H1 (cell line): ENCODE results near the gene SLC2A13. TPM values are rescaled to one million over a fixed set of nuclear protein-coding genes. Genes with fewer than 3 reads are reported as not detected.
A peak's percentile ranks its signal among the peaks of the same experiment; 100 is the strongest.
"Not testable (repeated sequence)": the region's sequence is repeated elsewhere in the genome, so short reads cannot be mapped to it uniquely, and the experiment has no call there.

ENCODE experiments used
- CTCF ChIA-PET: fragments of 300-600 bp; sonication (Branson Sonifier 250); formaldehyde crosslinking; loops from one replicate; lab custom pipeline; 2021; ENCODE audit not compliant: partially characterized antibody; lab: Charles Lee
- POLR2A ChIA-PET: fragments of 300-600 bp; sonication (Branson Sonifier 250); formaldehyde crosslinking; loops from one replicate; lab custom pipeline; 2021; ENCODE audit warnings: inconsistent platforms; ENCODE audit not compliant: partially characterized antibody; lab: Charles Lee
- DNase-seq, 2 experiments: peaks; one replicate each; pipeline versions ENCODE4 v3.0.0 to v3.0.0-alpha.2; 2010 to 2022; ENCODE audit warnings: low spot score in 2 of 2, low read depth in 1 of 2, mixed read lengths in 1 of 2
- FAIRE-seq: peaks from 2 replicates; lab custom pipeline; 2011; peaks lifted over from hg19 to GRCh38; lab: Jason Lieb, UNC
- H2AFZ ChIP-seq: 2 replicates; pipeline ENCODE4 v1.8.1; 2012; ENCODE audit warnings: low read length, inconsistent platforms
- H2AK5ac ChIP-seq: 2 replicates; pipeline ENCODE4 v1.6.1; 2013; ENCODE audit warnings: low read depth, low read length
- H2BK120ac ChIP-seq: replicated peaks from 2 replicates; pipeline ENCODE3; 2013; ENCODE audit warnings: low read depth, low read length, inconsistent platforms
- H2BK12ac ChIP-seq: 2 replicates; pipeline ENCODE4 v1.6.1; 2013; ENCODE audit warnings: low read depth, low read length
- H2BK15ac ChIP-seq: 2 replicates; pipeline ENCODE4 v1.6.1; 2013; ENCODE audit warnings: low read length
- H2BK20ac ChIP-seq: 2 replicates; pipeline ENCODE4 v1.6.1; 2013; ENCODE audit warnings: low read length
- H2BK5ac ChIP-seq: 2 replicates; pipeline ENCODE4 v1.6.1; 2013; ENCODE audit warnings: low read depth, low read length
- H3K14ac ChIP-seq: 2 replicates; pipeline ENCODE4 v1.6.1; 2013; ENCODE audit warnings: inconsistent platforms; ENCODE audit not compliant: insufficient read length
- H3K18ac ChIP-seq: 2 replicates; pipeline ENCODE4 v1.6.1; 2013; ENCODE audit warnings: low read length; ENCODE audit errors: extremely low read depth
- H3K23ac ChIP-seq: 2 replicates; pipeline ENCODE4 v1.6.1; 2013; ENCODE audit warnings: inconsistent platforms; ENCODE audit not compliant: insufficient read length
- H3K23me2 ChIP-seq: 2 replicates; pipeline ENCODE4 v1.6.1; 2013; ENCODE audit warnings: low read depth, low read length
- H3K27ac ChIP-seq: 2 replicates; pipeline ENCODE4 v1.6.1; 2011; ENCODE audit warnings: low read depth, low read length, inconsistent platforms
- H3K27me3 ChIP-seq, 4 experiments: replicated peaks in 1 of 4; 1 replicate in 1 of 4; 2 replicates in 3 of 4; pipeline versions ENCODE4 v1.6.1 to v1.8.1; 2011 to 2013; ENCODE audit warnings: low read length in 3 of 4, mild to moderate bottlenecking in 3 of 4, inconsistent platforms in 2 of 4, mixed read lengths in 2 of 4, moderate library complexity in 1 of 4; ENCODE audit not compliant: control insufficient read depth in 3 of 4, insufficient read depth in 3 of 4; ENCODE audit errors: extremely low read depth in 1 of 4
- H3K36me3 ChIP-seq, 4 experiments: 2 replicates each; pipeline versions ENCODE4 v1.6.1 to v1.8.1; 2011 to 2013; ENCODE audit warnings: mild to moderate bottlenecking in 4 of 4, low read length in 3 of 4, moderate library complexity in 2 of 4, control low read depth in 1 of 4, inconsistent platforms in 1 of 4; ENCODE audit not compliant: insufficient read depth in 4 of 4, control insufficient read depth in 2 of 4
- H3K4ac ChIP-seq: replicated peaks from 2 replicates; pipeline ENCODE3; 2013; ENCODE audit warnings: low read length, low read depth, mixed read lengths, inconsistent platforms; ENCODE audit not compliant: insufficient read length
- H3K4me1 ChIP-seq, 4 experiments: replicated peaks in 1 of 4; 1 replicate in 1 of 4; 2 replicates in 3 of 4; pipeline versions ENCODE4 v1.6.1 to v1.8.1; 2011 to 2013; ENCODE audit warnings: low read length in 3 of 4, inconsistent platforms in 2 of 4, mixed read lengths in 1 of 4; ENCODE audit not compliant: insufficient read depth in 4 of 4, control insufficient read depth in 3 of 4
- H3K4me2 ChIP-seq, 2 experiments: 2 replicates each; pipeline versions ENCODE4 v1.6.1 to v1.8.1; 2011 to 2013; ENCODE audit warnings: low read depth in 2 of 2, low read length in 2 of 2, control low read depth in 1 of 2, inconsistent platforms in 1 of 2, mild to moderate bottlenecking in 1 of 2; ENCODE audit not compliant: insufficient read depth in 1 of 2
- H3K4me3 ChIP-seq, 4 experiments: fragments of 200-600, 300-600 bp in 1 of 4; sonication (generic), shearing (Covaris generic), sonication (Bioruptor Twin) in 1 of 4; 2 replicates each; pipeline versions ENCODE4 v1.5.1 to v1.8.1; 2011 to 2016; ENCODE audit warnings: low read length in 4 of 4, low read depth in 3 of 4, control low read depth in 2 of 4, inconsistent platforms in 2 of 4, mild to moderate bottlenecking in 2 of 4, mixed read lengths in 1 of 4, moderate library complexity in 1 of 4; ENCODE audit not compliant: insufficient read depth in 2 of 4; ENCODE audit errors: extremely low read depth in 1 of 4
- H3K56ac ChIP-seq: replicated peaks from 2 replicates; pipeline ENCODE3; 2013; ENCODE audit warnings: low read depth, mild to moderate bottlenecking, mixed read lengths, low read length, inconsistent platforms; ENCODE audit not compliant: insufficient read length
- H3K79me1 ChIP-seq: 2 replicates; pipeline ENCODE4 v1.6.1; 2013; ENCODE audit warnings: low read depth, low read length, control low read depth
- H3K79me2 ChIP-seq, 2 experiments: 2 replicates each; pipeline versions ENCODE4 v1.6.1 to v1.8.1; 2012 to 2013; ENCODE audit warnings: low read length in 2 of 2, mild to moderate bottlenecking in 2 of 2, inconsistent platforms in 1 of 2; ENCODE audit not compliant: insufficient read depth in 2 of 2, control insufficient read depth in 1 of 2
- H3K9ac ChIP-seq, 4 experiments: replicated peaks in 1 of 4; 1 replicate in 1 of 4; 2 replicates in 3 of 4; pipeline versions ENCODE4 v1.6.1 to v1.8.1; 2011 to 2013; ENCODE audit warnings: low read depth in 3 of 4, low read length in 3 of 4, control low read depth in 2 of 4, mild to moderate bottlenecking in 2 of 4, moderate library complexity in 2 of 4, inconsistent platforms in 1 of 4; ENCODE audit errors: extremely low read depth in 1 of 4
- H3K9me3 ChIP-seq, 2 experiments: 2 replicates each; pipeline versions ENCODE4 v1.6.1 to v1.8.1; 2012 to 2013; ENCODE audit warnings: mild to moderate bottlenecking in 2 of 2, moderate library complexity in 2 of 2, control low read depth in 1 of 2, inconsistent platforms in 1 of 2, low read depth in 1 of 2, low read length in 1 of 2, mixed read lengths in 1 of 2; ENCODE audit not compliant: insufficient read depth in 2 of 2
- H4K20me1 ChIP-seq, 2 experiments: replicated peaks in 1 of 2; 2 replicates each; pipeline versions ENCODE3 to v1.8.1; 2011 to 2013; ENCODE audit warnings: inconsistent platforms in 2 of 2, low read length in 2 of 2, mild to moderate bottlenecking in 1 of 2; ENCODE audit not compliant: insufficient read depth in 2 of 2, control insufficient read depth in 1 of 2
- H4K5ac ChIP-seq: 2 replicates; pipeline ENCODE4 v1.6.1; 2013; ENCODE audit warnings: low read length, low read depth, mixed read lengths, inconsistent platforms; ENCODE audit not compliant: insufficient read length
- H4K8ac ChIP-seq: 2 replicates; pipeline ENCODE4 v1.8.0; 2013; ENCODE audit warnings: mild to moderate bottlenecking, moderate library complexity, low read length, inconsistent platforms; ENCODE audit not compliant: insufficient read depth; ENCODE audit errors: extremely low read depth
- H4K91ac ChIP-seq: replicated peaks from 2 replicates; pipeline ENCODE3; 2013; ENCODE audit warnings: low read length, mixed read lengths, inconsistent platforms; ENCODE audit not compliant: insufficient read length
- CEBPB ChIP-seq: IDR thresholded peaks from 2 replicates; pipeline ENCODE4 v1.6.1; 2012; ENCODE audit warnings: low read depth, low read length
- PHF8 ChIP-seq: fragments of 200-600 bp; sonication (generic); conservative IDR thresholded peaks from 2 replicates; pipeline ENCODE4 v1.7.1; 2012; ENCODE audit warnings: low read depth, mild to moderate bottlenecking, inconsistent platforms, low read length, moderate library complexity
- WGBS, 2 experiments: shearing (Covaris generic) in 1 of 2; methylation state at CpG; one replicate each; pipeline versions ENCODE4 v1.1.6 to v1.1.7; 2013 to 2015; ENCODE audit warnings: low lambda C conversion rate in 2 of 2, mixed read lengths in 2 of 2, inconsistent platforms in 1 of 2, low coverage in 1 of 2, missing lambda C conversion rate in 1 of 2; ENCODE audit not compliant: insufficient replicate concordance in 2 of 2, insufficient coverage in 1 of 2, insufficient read length in 1 of 2; ENCODE audit errors: extremely low coverage in 1 of 2, missing lambda C conversion rate in 1 of 2; 5-methylcytosine and 5-hydroxymethylcytosine counted together
- polyA plus RNA-seq, 7 experiments: library from polyadenylated mRNA; depleted of rRNA in 3 of 7; stranded (reverse) in 5 of 7; unstranded in 2 of 7; fragments of >200 nt in 5 of 7; fragments of 200-250 nt in 2 of 7; gene quantifications; 1 replicate in 5 of 7; 2 replicates in 1 of 7; 4 replicates in 1 of 7; pipeline versions ENCODE4 v1.2.1 to v1.2.3, GENCODE V29; 2011 to 2013; ENCODE audit warnings: missing spikeins in 2 of 7, mixed read lengths in 2 of 7
- total RNA-seq: library from RNA; stranded (reverse); fragmentation: NEBNext Ultra II Directional; extraction: Animal tissue kit (Norgen Biotek cat#: 25700); gene quantifications from 2 replicates; pipeline ENCODE4 v1.2.1, GENCODE V29; 2021

The SLC2A13 gene
- total and polyA plus RNA-seq, 2 of the 8 experiments (the other 6 are each of a cell fraction or from before 2014, with no cell fraction given): 2.8 to 9.6 TPM

GRCh38 chr12:39923364-39923763, 182.5 kb downstream of the SLC2A13 start:
- Histone ChIP-seq H2AFZ (no peak overlapping the region), H3K23me2 (no peaks in the 10 kb centered on the region), H4K5ac (no peak overlapping the region), H3K14ac (no peak overlapping the region), H3K4ac (no peak overlapping the region), H3K56ac (no peak overlapping the region), H3K9me3 (no peaks in the 10 kb centered on the region), H3K36me3 (no peaks in the 10 kb centered on the region), H3K18ac (no peak overlapping the region), H2AK5ac (no peak overlapping the region), H3K9ac (no peak overlapping the region), H2BK5ac (no peak overlapping the region), H3K4me2 (no peak overlapping the region), H4K20me1 (no peaks in the 10 kb centered on the region), H2BK120ac (no peak overlapping the region), H3K4me1 (peaks cover 0 to 8% (median 1%) of the 10 kb centered on the region in 4 experiments; a peak in 2 of 7 replicates), H2BK12ac (no peak overlapping the region), H3K4me3 (no peak overlapping the region), H3K23ac (no peak overlapping the region), H2BK15ac (no peak overlapping the region), H3K79me1 (no peaks in the 10 kb centered on the region), H3K27me3 (no peaks in the 10 kb centered on the region), H3K79me2 (no peaks in the 10 kb centered on the region), H2BK20ac (no peak overlapping the region), H4K8ac (no peak overlapping the region), H3K27ac (no peak overlapping the region), H4K91ac (no peak overlapping the region)
- CTCF ChIA-PET: no interaction called here
- DNase-seq: no peak
- 73% methylated on average over 5 of the region's 5 CpGs; no CpG with 5 or more reads in 1 of the 2 experiments for WGBS, 2 experiments
- no peak for FAIRE-seq
- TF ChIP-seq CEBPB (peak; percentile 13; the same call in 1 of the 2 replicates), PHF8 (no peak)
- POLR2A ChIA-PET: interaction anchor here (1.1 kb wide), 1 partner anchor 12 kb away, joined by 3 read pairs; no protein-coding TSS in a partner anchor

GRCh38 chr12:39922598-39922997, 183.3 kb downstream of the SLC2A13 start:
- H3K23me2 ChIP-seq, H3K4me2 ChIP-seq, H2BK120ac ChIP-seq, H4K8ac ChIP-seq, FAIRE-seq, H4K5ac ChIP-seq, H2AK5ac ChIP-seq, H4K91ac ChIP-seq, H3K14ac ChIP-seq, H3K9me3 ChIP-seq, H2BK20ac ChIP-seq, H3K36me3 ChIP-seq, H3K18ac ChIP-seq, H3K4me3 ChIP-seq, H3K27ac ChIP-seq, H3K56ac ChIP-seq, H2AFZ ChIP-seq, H4K20me1 ChIP-seq, POLR2A ChIA-PET, H3K4ac ChIP-seq, H3K79me1 ChIP-seq, H3K9ac ChIP-seq, H2BK12ac ChIP-seq, DNase-seq, H3K4me1 ChIP-seq, H3K79me2 ChIP-seq, H3K23ac ChIP-seq, H2BK15ac ChIP-seq, H2BK5ac ChIP-seq, H3K27me3 ChIP-seq: not testable (repeated sequence)
- CTCF ChIA-PET: interaction anchor here (0.5 kb wide), 1 partner anchor 123 kb away, joined by 4 read pairs; no protein-coding TSS in a partner anchor
